Rectal smooth muscle tissue (tissue), 1 donor: ENCODE measurements around the gene DNAI2.

Source experiments
- H3K27ac ChIP-seq: one replicate; pipeline ENCODE4 v1.7.0; 2013; ENCODE audit warnings: low read depth, low read length, inconsistent platforms
- H3K27me3 ChIP-seq: one replicate; pipeline ENCODE4 v1.7.0; 2013; ENCODE audit warnings: low read length; ENCODE audit not compliant: control insufficient read depth, insufficient read depth
- H3K36me3 ChIP-seq: one replicate; pipeline ENCODE4 v1.7.0; 2013; ENCODE audit warnings: low read length; ENCODE audit not compliant: control insufficient read depth, insufficient read depth
- H3K4me1 ChIP-seq: one replicate; pipeline ENCODE4 v1.7.0; 2013; ENCODE audit warnings: low read length; ENCODE audit not compliant: control insufficient read depth, insufficient read depth
- H3K4me3 ChIP-seq: one replicate; pipeline ENCODE4 v1.7.0; 2013; ENCODE audit warnings: low read length
- H3K9ac ChIP-seq: one replicate; pipeline ENCODE4 v1.7.0; 2013; ENCODE audit warnings: low read length

Gene DNAI2

DNA sequence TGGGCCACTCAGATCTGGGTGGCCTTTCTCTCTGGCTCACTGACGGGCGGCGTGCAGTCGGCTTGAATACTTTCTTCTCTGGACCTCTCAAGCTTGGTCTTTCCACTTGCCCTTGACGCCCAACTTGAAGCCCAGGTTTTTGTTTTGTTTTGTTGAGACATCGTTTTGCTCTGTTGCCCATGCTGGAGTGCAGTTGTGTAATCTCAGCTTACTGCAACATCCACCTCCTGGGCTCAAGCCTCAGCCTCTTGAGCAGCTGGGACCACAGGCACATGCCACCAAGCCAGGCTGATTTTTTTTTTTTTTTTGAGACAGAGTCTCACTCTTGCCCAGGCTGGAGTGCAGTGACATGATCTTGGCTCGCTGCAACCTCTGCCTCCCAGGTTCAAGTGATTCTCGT lies 29.3 kb downstream of the DNAI2 start:
- Histone ChIP-seq H3K4me1 (no peaks in the 10 kb centered on the region), H3K27ac (no peak overlapping the region), H3K4me3 (no peak overlapping the region), H3K9ac (no peak overlapping the region), H3K36me3 (no peaks in the 10 kb centered on the region), H3K27me3 (no peaks in the 10 kb centered on the region)

DNA sequence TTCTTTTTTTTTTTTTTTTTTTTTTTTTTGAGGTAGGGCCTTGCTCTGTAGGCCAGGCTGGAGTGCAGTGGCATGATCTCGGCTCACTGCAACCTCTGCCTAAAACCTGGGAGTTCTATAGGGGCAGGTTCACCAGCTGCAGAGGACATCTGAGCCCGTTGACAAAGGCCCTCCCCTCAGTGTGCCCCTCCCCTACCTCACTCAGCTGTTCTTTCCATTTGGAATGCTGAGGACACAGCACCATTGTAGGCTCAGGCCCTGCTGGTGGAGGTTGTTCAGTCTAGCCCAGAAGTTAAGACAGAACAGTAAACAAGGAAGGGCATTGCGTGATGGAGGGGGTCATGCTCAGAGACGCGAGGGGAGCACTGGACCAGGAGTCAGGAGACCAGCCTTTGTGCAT lies 30.1 kb downstream of the DNAI2 start:
- Histone ChIP-seq H3K4me1 (no peaks in the 10 kb centered on the region), H3K27me3 (peaks cover under 1% of the 10 kb centered on the region), H3K36me3 (no peaks in the 10 kb centered on the region), H3K27ac (no peak overlapping the region), H3K9ac (no peak overlapping the region), H3K4me3 (no peak overlapping the region)

DNA sequence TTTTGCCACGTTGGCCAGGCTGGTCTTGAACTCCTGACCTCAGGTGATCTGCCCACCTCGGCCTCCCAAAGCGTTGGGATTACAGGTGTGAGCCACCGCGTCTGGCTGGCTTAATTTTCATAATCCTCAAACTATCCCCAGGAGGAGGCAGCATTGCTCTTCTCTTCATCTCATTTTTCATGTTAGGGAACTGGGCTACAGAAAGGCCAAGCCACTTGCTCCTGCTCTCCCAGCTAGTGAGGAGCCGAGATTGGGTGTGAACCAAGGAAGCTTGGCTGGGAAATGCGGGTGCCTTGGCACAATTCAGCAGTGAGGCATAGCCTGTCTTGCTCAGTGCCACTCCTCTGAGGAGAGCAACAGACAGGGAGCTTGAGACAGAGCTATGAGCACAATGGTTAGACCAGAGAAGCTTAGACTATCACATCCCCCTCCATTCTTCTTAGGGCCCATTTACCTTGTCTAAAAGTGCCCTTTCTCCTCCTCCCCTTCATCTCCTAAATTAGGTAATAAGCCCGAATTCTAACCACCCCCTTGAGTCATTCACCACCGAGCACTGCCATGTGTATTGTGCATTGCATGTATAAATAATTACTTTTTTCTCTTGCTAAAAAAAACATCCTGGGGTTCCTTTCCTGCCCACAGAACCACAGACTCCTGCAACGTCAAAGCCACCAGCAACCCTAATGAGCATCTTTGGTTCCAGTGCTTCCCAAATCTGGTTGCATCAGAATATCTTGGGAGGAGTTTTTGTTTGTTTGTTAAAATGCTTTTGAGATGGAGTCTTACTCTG lies 32.0 kb downstream of the DNAI2 start:
- Histone ChIP-seq H3K27ac (no peak overlapping the region), H3K27me3 (peaks cover 2% of the 10 kb centered on the region), H3K36me3 (no peaks in the 10 kb centered on the region), H3K9ac (no peak overlapping the region), H3K4me3 (no peak overlapping the region), H3K4me1 (no peaks in the 10 kb centered on the region)

DNA sequence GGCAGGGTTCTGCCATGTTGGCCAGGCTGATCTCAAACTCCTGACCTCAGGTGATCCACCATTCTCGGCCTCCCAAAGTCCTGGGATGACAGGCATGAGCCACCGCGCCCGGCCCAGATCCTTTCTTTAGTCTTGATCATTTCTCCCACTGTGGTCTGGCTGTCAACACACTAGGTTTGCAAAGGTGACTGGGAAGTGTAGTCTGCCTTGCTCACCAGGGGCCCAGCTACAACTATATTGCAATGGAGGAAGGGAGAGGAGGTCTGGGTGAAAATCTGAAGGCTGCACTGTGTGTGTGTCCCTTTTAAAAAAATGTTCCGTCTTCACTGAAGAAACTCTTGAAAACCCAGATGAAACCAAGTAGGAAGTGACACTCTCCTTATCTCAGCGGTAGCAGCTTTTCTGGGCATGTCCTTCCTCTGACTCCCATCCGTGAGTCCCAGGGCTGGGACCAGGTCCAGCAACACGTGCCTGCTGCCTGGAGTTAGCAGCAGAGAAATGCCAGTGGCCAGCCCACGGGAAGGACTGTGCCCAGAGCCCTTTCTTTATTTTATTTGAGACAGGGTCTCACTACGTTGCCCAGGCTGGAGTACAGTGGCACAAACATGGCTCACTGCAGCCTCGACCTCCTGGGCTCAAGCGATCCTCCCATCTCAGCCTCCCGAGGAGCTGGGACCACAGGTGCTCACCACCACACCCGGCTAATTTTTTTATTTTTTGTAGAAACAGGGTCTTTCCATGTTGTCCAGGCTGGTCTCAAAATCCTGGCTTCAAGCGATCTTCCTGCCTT lies 34.1 kb downstream of the DNAI2 start:
- Histone ChIP-seq H3K27ac (no peak overlapping the region), H3K4me1 (no peaks in the 10 kb centered on the region), H3K36me3 (no peaks in the 10 kb centered on the region), H3K9ac (no peak overlapping the region), H3K27me3 (peaks cover 2% of the 10 kb centered on the region), H3K4me3 (no peak overlapping the region)

DNA sequence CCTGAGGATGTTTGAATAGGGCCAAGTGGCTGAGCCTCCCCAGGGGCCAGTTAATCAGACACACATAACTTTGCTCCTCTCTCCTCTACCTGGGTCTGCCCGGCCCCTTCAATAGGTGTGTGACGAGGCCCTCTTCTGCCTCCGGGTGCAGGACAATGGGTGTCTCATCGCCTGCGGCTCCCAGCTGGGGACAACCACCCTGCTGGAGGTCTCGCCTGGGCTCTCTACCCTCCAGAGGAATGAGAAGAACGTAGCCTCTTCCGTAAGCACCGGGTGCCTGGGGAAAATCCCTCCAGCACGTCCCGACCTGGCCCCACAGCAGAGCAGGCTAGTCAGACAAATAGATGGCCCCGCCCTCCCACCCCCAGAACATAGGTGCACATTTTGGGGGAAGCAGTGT lies 35.9 kb downstream of the DNAI2 start:
- peaks cover 2% of the 10 kb centered on the region for H3K27me3 ChIP-seq
- H3K27ac ChIP-seq: no peak overlapping the region
- H3K9ac ChIP-seq: no peak overlapping the region
- H3K36me3 ChIP-seq: no peaks in the 10 kb centered on the region
- no peak overlapping the region for H3K4me3 ChIP-seq
- H3K4me1 ChIP-seq: no peaks in the 10 kb centered on the region

DNA sequence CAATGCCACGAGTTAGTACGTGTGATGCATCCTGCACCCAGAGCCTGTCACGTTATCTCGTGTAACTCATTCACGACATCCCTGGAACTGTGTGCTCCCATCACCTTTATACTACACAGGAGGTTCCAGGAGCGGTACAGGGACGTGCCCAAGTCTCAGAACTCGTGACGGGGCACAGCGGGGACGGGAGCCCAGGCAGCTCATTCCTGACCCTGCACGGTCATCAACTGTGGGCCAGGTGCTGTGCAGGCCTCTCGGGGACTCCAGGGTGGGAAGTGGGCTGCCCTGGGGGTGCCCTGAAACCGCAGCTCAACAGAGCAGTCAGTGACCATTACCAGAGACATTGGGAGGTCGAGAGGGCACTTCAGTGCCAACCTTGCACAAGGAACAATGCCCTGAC lies 40.8 kb downstream of the DNAI2 start:
- no peaks in the 10 kb centered on the region for H3K27me3 ChIP-seq

DNA sequence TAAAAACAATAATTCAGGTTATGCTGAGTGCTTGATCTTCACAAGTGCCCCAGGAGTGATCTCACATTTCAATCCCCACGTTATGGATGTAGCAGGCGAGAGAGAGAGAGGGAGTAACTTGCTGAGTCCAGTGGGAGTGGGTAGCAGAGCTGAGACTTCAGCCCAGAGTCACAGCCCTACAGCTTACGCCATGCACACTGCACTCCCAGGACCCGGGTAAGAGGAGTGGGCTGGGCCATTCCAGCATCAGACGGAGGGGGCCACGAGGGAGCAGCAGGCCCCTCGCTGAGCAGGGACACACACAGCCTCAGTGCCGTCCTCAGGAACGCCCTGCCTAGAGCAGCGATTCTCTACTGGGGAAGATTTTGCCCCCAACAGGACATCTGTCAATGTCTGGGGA lies 42.2 kb downstream of the DNAI2 start:
- no peaks in the 10 kb centered on the region for H3K4me1 ChIP-seq
- no peaks in the 10 kb centered on the region for H3K27me3 ChIP-seq
- no peaks in the 10 kb centered on the region for H3K36me3 ChIP-seq
- H3K27ac ChIP-seq: no peak overlapping the region
- no peak overlapping the region for H3K4me3 ChIP-seq
- no peak overlapping the region for H3K9ac ChIP-seq

More for the DNA sequence above, 40.8 kb downstream of the DNAI2 start:
- Histone ChIP-seq H3K9ac (no peak overlapping the region), H3K4me1 (no peaks in the 10 kb centered on the region), H3K27ac (no peak overlapping the region), H3K4me3 (no peak overlapping the region), H3K36me3 (no peaks in the 10 kb centered on the region)

DNA sequence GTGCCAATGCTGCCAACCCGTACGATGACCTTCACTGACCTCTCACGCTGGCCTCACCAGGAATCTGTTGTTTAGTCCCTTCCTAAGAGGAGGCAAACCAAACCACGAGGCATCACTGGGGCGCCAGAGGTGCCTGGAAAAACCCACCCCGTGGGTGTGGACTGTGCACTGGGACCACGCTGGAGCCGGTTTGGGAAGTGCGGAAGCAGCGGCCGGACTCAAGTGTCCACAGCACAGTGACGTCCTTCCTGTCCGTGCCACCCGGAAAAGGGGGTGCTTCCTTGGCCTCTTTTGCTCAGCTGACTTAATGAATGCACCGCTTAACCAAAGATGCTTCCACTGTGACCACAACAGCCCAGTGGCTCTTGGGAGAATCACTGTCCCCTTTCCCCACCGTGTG lies 43.0 kb downstream of the DNAI2 start:
- no peaks in the 10 kb centered on the region for H3K36me3 ChIP-seq
- no peaks in the 10 kb centered on the region for H3K27me3 ChIP-seq
- no peak overlapping the region for H3K9ac ChIP-seq
- no peaks in the 10 kb centered on the region for H3K4me1 ChIP-seq
- no peak overlapping the region for H3K27ac ChIP-seq
- H3K4me3 ChIP-seq: no peak overlapping the region

DNA sequence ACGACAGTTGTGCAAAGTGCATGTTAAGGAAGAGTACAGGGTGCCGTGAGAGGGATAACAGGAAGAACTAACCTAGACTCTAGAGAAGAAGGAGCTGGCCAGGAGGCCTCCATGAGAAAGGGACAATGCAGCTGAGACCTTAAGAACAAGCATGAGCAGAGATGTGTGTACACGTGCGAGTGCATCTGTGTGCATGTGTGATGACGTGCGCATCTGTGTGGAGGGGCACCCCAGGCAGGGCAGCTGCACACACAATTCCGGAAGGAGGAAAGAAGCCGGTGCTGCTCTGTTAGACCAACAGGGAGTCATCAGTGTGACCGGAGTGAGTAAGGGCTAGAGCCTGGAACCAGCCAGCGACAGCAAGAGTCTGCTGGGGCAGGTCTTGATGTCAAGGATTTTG lies 44.4 kb downstream of the DNAI2 start:
- H3K4me3 ChIP-seq: no peak overlapping the region
- H3K9ac ChIP-seq: no peak overlapping the region
- H3K36me3 ChIP-seq: no peaks in the 10 kb centered on the region
- no peak overlapping the region for H3K27ac ChIP-seq
- H3K4me1 ChIP-seq: no peaks in the 10 kb centered on the region
- no peaks in the 10 kb centered on the region for H3K27me3 ChIP-seq

DNA sequence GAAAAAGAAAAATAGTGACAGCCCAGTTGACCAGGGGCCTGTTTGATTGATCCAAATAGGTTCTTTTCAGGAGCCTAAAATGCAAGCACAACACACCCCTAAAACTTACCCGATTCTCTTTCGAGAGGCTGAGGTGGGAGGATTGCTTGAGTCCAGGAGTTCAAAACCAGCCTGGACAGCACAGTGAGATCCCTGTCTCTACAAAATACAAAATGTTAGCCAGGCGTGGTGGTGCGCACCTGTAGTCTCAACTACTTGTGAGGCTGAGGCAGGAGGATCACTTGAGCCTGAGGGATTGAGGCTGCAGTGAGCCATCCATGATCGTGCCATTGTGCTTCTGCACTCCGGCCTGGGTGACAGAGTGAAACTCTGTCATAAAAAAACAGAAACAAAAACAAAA lies 50.5 kb downstream of the DNAI2 start:
- Histone ChIP-seq H3K27me3 (no peaks in the 10 kb centered on the region), H3K4me1 (no peaks in the 10 kb centered on the region), H3K4me3 (no peak overlapping the region), H3K9ac (no peak overlapping the region), H3K27ac (no peak overlapping the region), H3K36me3 (no peaks in the 10 kb centered on the region)

DNA sequence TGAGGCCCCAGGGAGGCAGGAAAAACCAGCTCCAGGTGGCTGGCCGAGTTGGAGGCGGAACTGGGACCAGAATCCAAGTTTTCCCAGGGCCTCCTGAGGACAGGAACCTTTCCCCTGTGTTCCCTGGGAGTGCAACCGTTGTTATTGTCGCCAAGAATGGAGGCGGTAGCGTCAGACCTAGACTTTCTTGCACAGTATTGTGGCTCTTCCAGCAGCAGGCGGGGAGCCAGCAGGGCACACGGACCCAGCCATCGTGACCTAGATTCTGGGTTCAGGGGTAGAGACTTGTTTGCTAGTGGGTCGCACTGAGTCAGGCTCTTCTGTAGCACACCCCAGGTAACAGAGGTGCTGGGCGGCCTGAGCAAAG lies 51.3 kb downstream of the DNAI2 start:
- H3K9ac ChIP-seq: no peak overlapping the region
- H3K4me3 ChIP-seq: peak overlapping the region; percentile 18

DNA sequence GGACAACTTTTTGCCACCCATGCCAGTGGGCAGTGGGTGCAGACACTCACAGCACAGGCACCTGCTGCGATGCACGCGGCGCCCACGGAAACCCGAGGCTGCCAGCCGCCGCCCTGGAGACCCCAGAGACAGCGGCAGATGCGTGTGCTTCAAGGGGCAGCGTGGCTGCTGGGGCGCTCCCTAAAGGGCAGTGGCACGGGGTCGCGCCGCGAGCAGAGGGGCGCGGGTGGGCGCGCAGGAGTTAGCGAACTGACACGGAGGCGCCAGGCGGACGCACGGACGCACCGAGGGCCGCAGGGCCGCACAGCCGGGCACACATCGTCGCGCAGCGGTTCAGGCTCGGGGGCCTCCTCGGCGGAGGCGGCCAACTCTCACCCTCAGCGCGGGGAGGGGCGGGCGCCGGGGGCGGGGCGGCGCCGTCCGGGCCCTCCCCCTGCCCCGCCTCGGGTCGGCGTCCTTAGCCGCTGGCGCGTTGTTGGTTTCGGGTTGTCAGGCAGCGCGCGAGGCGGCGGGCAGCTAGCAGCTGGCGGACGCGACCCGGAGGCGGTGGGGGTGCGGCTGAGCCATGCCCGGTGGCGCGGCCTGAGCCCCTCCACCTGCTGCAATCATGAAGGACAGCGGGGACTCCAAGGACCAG lies 51.8 kb downstream of the DNAI2 start, which contains the start of gene KIF19:
TSS of gene KIF19 (plus strand) at position 484 of the 637 bp plus-strand sequence. CDS start at position 608, 124 bp downstream.
- Histone ChIP-seq H3K4me3 (peak within 1 kb of the TSS; percentile 57), H3K27ac (no peak within 1 kb of the TSS), H3K27me3 (no peaks in the 10 kb centered on the region), H3K4me1 (no peaks in the 10 kb centered on the region), H3K36me3 (no peaks in the 10 kb centered on the region), H3K9ac (no peak within 1 kb of the TSS)

More for the DNA sequence above, 51.3 kb downstream of the DNAI2 start:
- Histone ChIP-seq H3K27me3 (no peaks in the 10 kb centered on the region), H3K36me3 (no peaks in the 10 kb centered on the region), H3K4me1 (no peaks in the 10 kb centered on the region), H3K27ac (no peak overlapping the region)
